GM21786 (cell line): ENCODE measurements around the gene PRKX.
"Not testable (repeated sequence)": the region's sequence is repeated elsewhere in the genome, so short reads cannot be mapped to it uniquely, and the experiment has no call there.

Source experiments
- ATAC-seq: cut with Tn5 transposase; IDR thresholded peaks from one replicate; pipeline ENCODE4 v1.9.1; 2021; ENCODE audit not compliant: unreplicated experiment

The PRKX gene

DNA sequence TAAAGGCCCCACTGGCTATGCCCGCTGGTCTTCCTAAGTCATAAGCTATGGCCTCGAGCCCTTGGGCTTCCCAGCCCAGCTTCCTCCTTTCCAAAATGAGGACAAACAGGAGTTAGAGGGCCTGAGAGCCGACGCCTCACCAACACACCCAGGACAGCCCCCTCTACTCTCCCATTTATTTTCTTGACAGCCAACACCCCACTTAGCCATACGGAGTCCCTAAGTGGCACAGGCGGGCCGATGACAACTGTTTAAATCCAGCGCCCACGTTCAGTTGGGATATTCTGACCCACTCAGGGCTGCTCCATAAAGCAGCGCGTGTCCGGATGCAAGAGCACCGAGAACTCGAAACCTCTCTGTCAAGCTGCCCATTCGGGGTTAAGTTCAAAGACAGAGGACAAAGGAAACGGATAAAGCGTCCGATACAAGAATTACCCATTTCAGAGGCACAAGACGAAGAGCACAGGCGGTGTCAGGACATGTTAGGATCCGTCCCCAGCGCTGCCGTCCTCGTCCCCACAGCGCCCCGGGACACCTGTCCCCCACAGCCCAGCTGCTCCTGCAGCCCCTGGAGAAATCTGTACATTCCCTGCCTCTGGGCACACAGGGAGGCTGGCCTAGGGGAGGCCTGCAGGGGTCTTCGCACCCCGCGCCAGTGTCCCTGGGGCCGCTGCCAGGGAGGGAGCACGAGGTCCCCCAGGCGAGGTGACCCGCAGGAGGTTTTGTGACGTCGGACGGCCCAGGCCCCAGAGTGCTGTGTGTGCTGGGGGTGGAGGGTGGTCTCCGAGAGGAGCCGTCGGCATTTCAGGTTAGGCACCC, 1.2 kb downstream of the PRKX start:
- peak; percentile 3 for ATAC-seq

DNA sequence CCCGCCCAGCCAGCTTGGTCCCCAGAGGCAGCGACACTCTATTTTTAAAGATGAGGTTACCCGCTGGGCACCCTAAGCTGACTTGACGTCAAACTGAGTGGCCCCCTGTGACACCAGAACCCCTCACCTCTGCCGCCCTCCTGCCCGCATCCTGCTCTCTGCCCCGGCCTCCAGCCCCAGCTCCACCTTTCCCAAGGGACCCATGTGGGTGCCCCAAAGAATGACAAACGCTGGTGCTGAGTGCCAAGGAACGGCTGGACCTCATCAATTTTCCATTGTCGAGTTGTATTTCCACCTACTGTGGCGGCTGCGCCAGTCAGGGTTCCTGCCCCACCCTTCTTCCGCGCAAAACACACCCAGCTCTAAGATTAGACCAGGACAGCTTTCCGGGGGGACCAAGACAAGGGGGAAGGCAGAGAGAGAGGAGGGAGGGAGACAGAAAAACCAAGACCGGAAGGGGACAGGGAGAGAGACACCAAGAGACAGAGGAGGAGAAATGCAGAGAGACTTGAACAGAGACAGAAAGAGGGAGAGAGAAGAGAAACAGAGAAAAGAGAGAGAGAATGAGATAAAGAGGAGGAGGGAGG, 2.0 kb downstream of the PRKX start:
- ATAC-seq, result peak; percentile 25

- ATAC-seq, result not testable (repeated sequence)
Measured at GRCh38 chrX:3707673-3708274, 5.7 kb downstream of the PRKX start.

DNA sequence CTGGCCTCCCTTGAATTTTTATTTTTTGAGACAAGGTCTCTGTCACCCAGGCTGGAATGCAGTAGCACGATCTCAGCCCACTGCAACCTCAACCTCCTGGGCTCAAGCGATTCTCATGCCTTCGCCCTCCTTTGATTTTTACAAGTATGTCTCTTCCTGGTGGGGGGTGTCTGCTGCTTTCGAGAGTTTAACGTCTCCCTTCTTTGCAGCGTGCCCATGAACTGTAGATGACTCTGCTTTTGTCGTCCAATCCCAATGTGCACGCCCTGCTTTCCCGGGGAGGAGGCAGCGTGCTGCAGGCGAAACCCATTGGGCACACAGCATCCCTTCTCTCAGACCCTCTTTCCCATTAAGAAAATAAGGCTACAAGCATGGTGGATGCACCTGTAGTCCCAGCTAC, 7.0 kb downstream of the PRKX start:
- no peak for ATAC-seq

DNA sequence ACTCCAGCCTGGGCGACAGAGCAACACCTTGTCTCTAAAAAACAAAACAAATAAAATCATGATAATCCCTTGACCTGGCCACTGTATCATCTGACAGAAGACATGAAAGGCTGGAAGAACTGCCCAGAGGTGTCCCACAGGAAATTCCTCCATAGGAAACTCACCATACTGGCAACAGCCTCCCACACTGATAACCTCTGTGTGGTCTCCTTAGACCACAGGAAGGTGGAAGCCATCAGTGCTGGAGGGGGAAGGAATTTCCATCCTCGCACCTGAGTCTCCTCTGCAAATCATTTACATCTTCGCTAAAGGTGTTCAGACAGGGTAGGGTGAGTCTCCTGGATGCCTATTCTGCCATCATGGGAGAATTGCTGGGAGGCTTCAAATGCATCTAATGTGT, 10.2 kb downstream of the PRKX start:
- ATAC-seq, result not testable (repeated sequence)

DNA sequence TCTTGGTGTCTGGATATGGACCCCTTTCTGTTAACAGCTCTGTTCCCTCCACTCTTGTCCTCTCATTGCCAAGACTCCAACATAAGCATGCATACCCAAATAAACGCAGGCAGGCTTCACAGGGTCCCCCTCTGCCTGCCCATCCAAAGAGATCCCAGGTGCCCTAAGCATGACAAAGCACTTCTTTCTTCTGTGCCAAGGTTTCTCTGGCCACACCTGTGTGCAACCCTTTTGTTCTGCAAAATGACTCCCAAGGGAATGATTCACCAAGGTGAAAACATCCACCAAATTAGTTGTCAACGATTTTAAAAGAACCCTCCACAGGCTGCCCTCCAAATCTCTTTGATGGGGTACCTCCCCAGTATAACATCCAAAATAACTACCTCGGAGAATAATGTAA, 11.4 kb downstream of the PRKX start:
- not testable (repeated sequence) for ATAC-seq

DNA sequence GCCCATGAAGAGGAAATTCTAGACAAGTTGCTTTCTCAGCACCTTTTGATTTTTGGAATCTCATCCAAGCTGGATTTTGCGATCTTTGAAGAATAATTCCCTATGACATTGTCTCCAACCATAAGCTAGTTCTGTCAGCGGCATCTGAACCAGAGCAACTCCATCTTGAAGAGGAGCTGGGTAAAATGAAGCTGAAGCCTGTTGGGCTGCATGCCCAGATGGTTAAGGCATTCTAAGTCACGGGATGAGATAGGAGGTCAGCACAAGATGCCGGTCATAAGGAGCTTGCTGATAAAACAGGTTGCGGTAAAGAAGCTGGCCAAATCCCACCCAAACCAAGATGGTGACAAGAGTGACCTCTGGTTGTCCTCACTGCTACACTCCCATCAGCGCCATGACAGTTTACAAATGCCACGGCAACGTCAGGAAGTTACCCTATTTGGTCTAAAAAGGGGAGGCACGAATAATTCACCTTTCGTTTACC, 12.0 kb downstream of the PRKX start:
- ATAC-seq, result not testable (repeated sequence)

GRCh38 chrX:3699821-3700381, 13.5 kb downstream of the PRKX start:
- peak; percentile 80 for ATAC-seq

DNA sequence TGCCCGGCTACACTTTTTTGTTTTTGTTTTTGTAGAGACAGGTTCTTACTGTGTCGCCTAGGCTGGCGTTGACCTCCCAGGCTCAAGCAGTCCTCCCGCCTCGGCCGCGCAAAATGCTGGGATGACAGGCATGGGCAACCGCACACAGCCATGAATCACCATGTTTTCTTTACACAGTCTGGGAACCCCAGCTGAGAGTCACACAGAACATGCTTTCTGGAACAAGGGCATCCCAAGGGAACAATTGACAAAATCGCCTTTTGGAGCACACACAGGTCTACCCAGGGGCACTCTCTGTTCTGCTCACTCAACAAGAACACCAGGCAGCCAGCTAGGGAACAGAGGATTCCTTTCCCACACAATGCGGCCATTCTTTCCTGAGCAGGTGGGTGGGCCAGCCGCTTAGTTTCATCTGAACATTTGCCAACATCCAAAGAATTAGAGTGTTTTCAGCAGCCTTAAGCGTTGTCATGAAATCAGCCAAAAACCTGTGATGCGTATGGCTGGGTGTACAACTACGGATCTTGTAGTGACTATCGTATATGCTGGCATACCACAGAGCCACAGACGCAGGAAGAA, 15.7 kb downstream of the PRKX start:
- no peak for ATAC-seq

DNA sequence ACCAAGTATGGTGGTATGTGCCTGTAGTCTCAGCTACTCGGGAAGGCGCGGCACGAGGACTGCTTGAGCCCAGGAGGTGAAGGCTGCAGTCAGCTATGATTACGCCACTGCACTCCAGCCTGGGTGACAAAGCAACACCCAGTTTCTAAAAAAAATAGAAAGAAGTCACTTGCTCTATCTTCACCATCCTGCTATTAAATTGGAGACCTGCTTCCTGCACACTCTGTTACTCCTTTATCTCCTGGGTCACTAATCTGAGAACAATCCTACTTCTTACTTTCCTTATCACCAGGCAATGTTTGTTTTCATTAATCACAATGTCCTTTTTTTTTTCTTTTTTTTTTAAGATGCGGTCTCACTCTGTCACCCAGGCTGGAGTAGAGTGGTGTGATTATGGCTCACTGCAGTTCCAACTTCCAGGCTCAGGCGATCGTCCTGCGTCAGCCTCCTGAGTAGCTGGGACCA, 16.2 kb downstream of the PRKX start:
- no peak for ATAC-seq

- ATAC-seq, result no peak
Measured at GRCh38 chrX:3695536-3695935, 17.9 kb downstream of the PRKX start.

DNA sequence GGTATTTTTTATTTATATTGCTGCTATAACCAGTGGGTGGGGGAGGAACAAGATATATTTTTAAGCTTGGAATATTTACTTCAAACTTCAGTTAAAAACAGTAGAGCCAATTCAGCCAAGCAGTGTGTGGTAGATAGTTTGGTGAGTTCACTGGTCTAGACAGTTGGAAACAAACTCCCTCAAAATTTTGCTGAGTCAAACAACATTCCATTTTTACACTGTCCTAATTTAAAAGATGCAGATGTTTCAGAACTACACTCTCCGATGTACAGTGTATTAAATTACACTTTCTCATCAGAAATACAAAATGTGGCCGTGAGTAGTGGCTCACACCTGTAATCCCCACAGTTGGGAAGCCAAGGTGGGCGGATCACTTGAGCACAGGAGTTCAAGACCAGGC, 23.3 kb downstream of the PRKX start:
- no peak for ATAC-seq

DNA sequence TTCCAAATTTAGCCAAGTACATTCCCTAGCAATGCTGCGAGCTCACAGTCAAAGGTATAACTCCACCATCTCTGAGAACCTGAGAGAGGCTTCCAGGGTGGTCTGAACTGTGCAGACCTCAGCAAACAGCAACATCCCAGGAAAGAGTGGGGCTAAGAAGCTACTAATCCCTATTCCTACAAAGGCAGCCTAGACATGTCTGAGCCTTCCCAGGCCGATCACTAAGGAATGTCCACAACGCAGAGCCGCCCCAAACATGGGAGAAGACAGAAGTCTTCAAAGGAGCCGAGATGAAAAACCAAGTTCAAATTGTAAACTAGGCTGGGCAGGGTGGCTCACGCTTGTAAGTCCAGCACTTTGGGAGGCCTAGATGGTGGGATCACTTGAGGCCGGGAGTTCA, 30.2 kb downstream of the PRKX start:
- ATAC-seq, result not testable (repeated sequence)

- no peak for ATAC-seq
Measured at GRCh38 chrX:3680459-3680858, 33.0 kb downstream of the PRKX start.

- no peak for ATAC-seq
Measured at GRCh38 chrX:3679669-3680068, 33.8 kb downstream of the PRKX start.

DNA sequence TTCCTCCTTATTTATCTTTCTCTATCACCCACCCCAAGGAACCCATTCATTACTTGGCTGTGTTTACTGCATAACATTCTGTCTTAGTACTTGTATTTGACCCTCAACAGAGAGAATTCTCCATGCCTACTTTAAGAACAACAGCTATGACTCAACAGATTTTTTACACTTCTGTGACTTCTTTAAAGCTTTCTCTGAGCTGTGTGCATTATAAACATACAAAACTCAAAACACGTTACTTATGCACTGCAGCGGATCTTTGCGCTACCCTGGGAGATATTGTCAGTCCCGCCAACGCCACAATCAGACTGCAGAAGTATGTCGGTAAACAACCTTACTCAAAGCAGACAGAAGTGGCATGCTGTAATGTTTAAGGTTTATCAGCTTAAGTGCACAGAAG, 35.1 kb downstream of the PRKX start:
- no peak for ATAC-seq

GRCh38 chrX:3674881-3675280, 38.6 kb downstream of the PRKX start:
- ATAC-seq, result no peak

GRCh38 chrX:3669841-3670475, 43.5 kb downstream of the PRKX start:
- no peak for ATAC-seq

DNA sequence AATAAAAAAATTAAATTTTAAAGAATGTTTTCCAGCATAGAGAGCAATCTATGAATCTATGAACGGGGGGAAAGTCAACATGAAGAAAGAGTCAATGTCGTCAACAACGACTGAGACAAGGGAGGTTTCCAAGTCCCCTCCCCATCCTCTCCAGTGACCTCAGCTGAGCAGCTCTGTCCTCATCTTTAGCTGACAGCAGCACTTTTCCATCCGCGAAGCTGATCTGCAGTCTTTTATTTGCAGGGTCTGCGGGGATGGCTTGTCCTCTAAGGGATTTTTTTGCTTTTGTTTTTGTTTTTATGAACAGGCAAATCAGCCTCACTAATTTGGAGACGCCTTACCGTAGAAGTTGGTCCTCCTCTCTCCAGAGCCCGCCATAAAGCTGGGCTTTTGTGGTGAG, 46.5 kb downstream of the PRKX start:
- ATAC-seq, result no peak

- no peak for ATAC-seq
Measured at GRCh38 chrX:3664921-3665320, 48.5 kb downstream of the PRKX start.
